BLaER1 treated with 17β-estradiol and CSF1 and Interleukin-3, amounts not matched to agents 10 nM and 100 nM (cell line): Measurements from ENCODE around the gene PDGFRB.
A peak's percentile ranks its signal among the peaks of the same experiment; 100 is the strongest.

ENCODE experiments used
- H3K27ac ChIP-seq, 11 experiments: shearing (Covaris generic); formaldehyde crosslinking; 2 replicates each; pipeline ENCODE4 v1.8.1; 2022
- H3K27me3 ChIP-seq, 11 experiments: shearing (Covaris generic); formaldehyde crosslinking; 2 replicates each; pipeline ENCODE4 v1.8.1; 2022
- H3K36me3 ChIP-seq, 11 experiments: shearing (Covaris generic); formaldehyde crosslinking; 2 replicates each; pipeline ENCODE4 v1.8.1; 2022
- H3K4me1 ChIP-seq, 10 experiments: shearing (Covaris generic); formaldehyde crosslinking; 2 replicates each; pipeline ENCODE4 v1.8.1; 2022
- H3K4me2 ChIP-seq, 11 experiments: shearing (Covaris generic); formaldehyde crosslinking; 2 replicates each; pipeline ENCODE4 v1.8.1; 2022
- H3K4me3 ChIP-seq, 10 experiments: shearing (Covaris generic); formaldehyde crosslinking; 2 replicates each; pipeline ENCODE4 v1.8.1; 2022
- H3K9ac ChIP-seq, 11 experiments: shearing (Covaris generic); formaldehyde crosslinking; 2 replicates each; pipeline ENCODE4 v1.8.1; 2022
- H3K9me3 ChIP-seq, 11 experiments: shearing (Covaris generic); formaldehyde crosslinking; replicated peaks in 1 of 11; 2 replicates each; pipeline ENCODE4 v1.8.1; 2022
- H4K20me1 ChIP-seq, 11 experiments: shearing (Covaris generic); formaldehyde crosslinking; 2 replicates each; pipeline ENCODE4 v1.8.1; 2022
- Cebpa-rat ChIP-seq, 11 experiments: shearing (Covaris generic); IDR thresholded peaks; 2 replicates each; pipeline ENCODE4 v1.8.1; 2022

Gene PDGFRB

DNA sequence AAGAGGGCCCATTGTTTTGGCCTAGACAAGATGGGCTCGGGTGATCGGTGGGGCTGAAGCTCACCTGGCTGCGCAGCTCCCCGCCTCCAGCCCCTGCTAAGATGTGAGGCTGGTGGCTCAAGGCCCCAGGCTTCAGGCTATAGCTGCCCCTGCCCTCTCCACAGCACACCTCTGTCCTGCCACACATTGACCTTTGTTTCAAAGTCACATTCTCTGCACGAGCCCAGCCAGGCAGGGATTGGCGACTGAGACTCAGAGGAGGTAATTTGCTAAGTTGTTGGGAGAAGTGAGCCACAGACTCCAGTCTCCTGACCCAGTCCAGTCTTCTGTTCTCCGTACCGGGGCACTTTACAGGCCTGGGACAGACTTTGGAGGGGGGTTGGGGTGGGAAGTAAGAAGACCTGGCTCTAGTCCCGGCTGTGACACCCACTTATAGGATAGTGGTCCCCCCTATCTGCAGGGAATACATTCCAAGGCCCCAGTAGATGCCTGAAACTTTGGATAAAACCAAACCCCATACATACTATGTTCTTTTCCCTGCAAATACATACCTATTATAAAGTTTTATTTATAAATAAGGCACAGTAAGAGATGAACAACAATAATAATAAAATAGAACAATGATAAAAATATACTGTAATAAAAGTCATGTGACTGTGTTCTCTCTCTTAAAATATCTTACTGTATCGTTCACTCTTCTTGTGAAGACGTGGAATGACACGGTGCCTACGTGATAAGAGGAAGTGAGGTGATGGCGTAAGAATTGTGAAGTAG, 13.3 kb downstream of the PDGFRB start:
- H3K9ac ChIP-seq, result peak overlapping the region in 9 of 11 experiments; percentile 23 to 80 (median 76); a peak in 16 of 22 replicates
- H3K9me3 ChIP-seq, result no peaks in the 10 kb centered on the region
- peak overlapping the region; percentile 90 to 100 (median 98) for H3K4me2 ChIP-seq
- H3K4me3 ChIP-seq, result no peak overlapping the region; a peak in 1 of 20 replicates
- H3K36me3 ChIP-seq, result peaks cover 0 to 3% (median 0%) of the 10 kb centered on the region in 11 experiments; a peak in 5 of 22 replicates
- H3K4me1 ChIP-seq, result peaks cover 92 to 100% (median 100%) of the 10 kb centered on the region in 10 experiments
- H3K27ac ChIP-seq, result peak overlapping the region; percentile 15 to 91 (median 84); a peak in 21 of 22 replicates
- TF ChIP-seq Cebpa-rat (IDR thresholded peaks at IDR 0.05), result 0 out of 22 replicates have a peak, but pooled peaks of 1 of the 11 experiments have one; percentile 13
- no peaks in the 10 kb centered on the region for H3K27me3 ChIP-seq
- H4K20me1 ChIP-seq, result no peaks in the 10 kb centered on the region

DNA sequence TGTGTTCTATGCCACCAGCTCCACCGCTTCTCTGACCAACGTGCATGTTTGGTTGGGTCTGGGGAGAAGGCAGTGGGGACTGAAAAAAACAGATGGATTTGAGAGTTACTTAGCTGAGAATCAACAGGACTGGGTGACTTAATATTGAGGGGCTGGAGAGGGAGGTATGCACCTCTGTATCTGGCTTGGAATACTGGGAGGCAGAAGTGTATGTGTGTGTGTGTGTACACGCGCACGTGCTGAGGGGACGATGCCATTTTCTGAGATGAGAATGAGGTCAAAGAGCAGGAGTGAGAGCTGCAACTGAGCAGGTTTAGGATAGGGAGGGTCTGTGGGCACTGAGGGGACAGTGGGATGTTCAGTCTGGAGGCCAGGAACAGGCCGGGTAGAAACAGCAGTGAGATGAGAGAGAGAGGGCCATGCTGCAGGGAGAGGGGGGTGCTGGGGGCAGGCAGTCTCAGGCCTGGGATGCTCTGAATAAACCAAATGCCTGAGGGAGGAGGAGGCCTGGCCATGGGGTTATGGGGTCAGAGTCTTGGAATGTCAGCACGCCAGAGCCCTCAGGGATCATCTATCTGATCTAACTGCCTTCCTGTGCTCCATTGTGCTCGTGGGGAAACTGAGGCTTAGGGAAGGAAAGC, 14.0 kb downstream of the PDGFRB start:
- Histone ChIP-seq H3K27ac (peak overlapping the region in 10 of 11 experiments; percentile 72 to 91 (median 84); a peak in 20 of 22 replicates), H3K36me3 (peaks cover 0 to 11% (median 6%) of the 10 kb centered on the region in 11 experiments; a peak in 12 of 22 replicates), H3K9ac (peak overlapping the region in 9 of 11 experiments; percentile 13 to 79 (median 30); a peak in 15 of 22 replicates), H3K27me3 (no peaks in the 10 kb centered on the region), H4K20me1 (no peaks in the 10 kb centered on the region), H3K4me1 (peaks cover 95 to 100% (median 100%) of the 10 kb centered on the region in 10 experiments), H3K4me3 (no peak overlapping the region), H3K4me2 (peak overlapping the region; percentile 39 to 100 (median 98)), H3K9me3 (no peaks in the 10 kb centered on the region)
- no peak for TF ChIP-seq Cebpa-rat (IDR thresholded peaks at IDR 0.05)

DNA sequence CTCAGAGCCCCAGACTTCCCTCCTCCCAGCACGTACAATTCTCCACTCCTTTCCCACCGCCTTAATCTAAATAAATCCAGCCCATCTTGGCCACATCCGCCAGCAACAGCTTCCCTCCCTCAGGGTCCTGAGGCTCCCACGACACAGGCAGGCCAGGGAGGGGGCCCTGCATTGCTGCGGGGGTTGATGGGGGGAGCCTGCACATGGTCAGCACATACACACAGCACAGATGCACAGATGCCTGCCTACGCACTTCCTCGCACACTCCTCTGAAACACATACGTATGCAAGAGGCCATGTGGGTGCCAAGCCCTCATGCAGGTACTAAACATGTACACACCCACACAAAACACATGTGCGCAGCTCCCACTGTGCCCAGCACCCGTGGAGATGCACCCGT, 14.8 kb downstream of the PDGFRB start:
- H3K4me3 ChIP-seq, result peak overlapping the region in 7 of 10 experiments; percentile 37 to 57 (median 43); a peak in 12 of 20 replicates
- TF ChIP-seq Cebpa-rat (IDR thresholded peaks at IDR 0.05), result no peak
- peaks cover 0 to 19% (median 13%) of the 10 kb centered on the region in 11 experiments; a peak in 15 of 22 replicates for H3K36me3 ChIP-seq
- H3K27ac ChIP-seq, result peak overlapping the region; percentile 53 to 91 (median 84); a peak in 21 of 22 replicates
- H3K9me3 ChIP-seq, result no peaks in the 10 kb centered on the region
- peaks cover 91 to 100% (median 100%) of the 10 kb centered on the region in 10 experiments for H3K4me1 ChIP-seq
- no peaks in the 10 kb centered on the region for H4K20me1 ChIP-seq
- H3K9ac ChIP-seq, result peak overlapping the region; percentile 36 to 81 (median 67); a peak in 21 of 22 replicates
- H3K4me2 ChIP-seq, result peak overlapping the region; percentile 90 to 100 (median 98)
- H3K27me3 ChIP-seq, result no peaks in the 10 kb centered on the region

DNA sequence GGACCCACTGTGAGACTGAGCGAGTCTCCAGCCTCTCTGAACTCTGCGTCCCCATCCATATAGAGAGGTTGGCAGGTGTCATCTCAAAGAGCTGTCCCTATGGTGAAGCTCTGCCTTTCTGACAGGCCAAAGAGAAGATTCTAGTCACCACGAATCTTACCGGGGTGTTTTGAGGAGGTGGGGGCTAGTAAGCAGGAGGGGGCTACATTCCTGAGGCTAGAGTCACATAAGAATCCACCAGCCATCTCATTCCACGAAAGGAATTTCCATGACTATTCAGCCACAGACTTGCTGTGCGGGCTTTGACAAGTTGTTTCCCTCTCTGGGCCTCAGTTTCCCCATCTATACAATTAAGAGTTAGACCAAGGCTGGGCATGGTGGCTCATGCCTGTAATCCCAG, 16.3 kb downstream of the PDGFRB start:
- Histone ChIP-seq H3K9me3 (no peaks in the 10 kb centered on the region), H4K20me1 (no peaks in the 10 kb centered on the region), H3K4me1 (peaks cover 85 to 100% (median 100%) of the 10 kb centered on the region in 10 experiments), H3K9ac (peak overlapping the region; percentile 36 to 81 (median 67); a peak in 18 of 22 replicates), H3K27ac (peak overlapping the region in 10 of 11 experiments; percentile 78 to 91 (median 84); a peak in 21 of 22 replicates), H3K4me2 (peak overlapping the region; percentile 90 to 100 (median 98)), H3K4me3 (peak overlapping the region in 3 of 10 experiments; percentile 4 to 38 (median 12); a peak in 3 of 20 replicates), H3K36me3 (peaks cover 0 to 34% (median 28%) of the 10 kb centered on the region in 11 experiments; a peak in 17 of 22 replicates), H3K27me3 (no peaks in the 10 kb centered on the region)
- TF ChIP-seq Cebpa-rat (IDR thresholded peaks at IDR 0.05), result no peak

DNA sequence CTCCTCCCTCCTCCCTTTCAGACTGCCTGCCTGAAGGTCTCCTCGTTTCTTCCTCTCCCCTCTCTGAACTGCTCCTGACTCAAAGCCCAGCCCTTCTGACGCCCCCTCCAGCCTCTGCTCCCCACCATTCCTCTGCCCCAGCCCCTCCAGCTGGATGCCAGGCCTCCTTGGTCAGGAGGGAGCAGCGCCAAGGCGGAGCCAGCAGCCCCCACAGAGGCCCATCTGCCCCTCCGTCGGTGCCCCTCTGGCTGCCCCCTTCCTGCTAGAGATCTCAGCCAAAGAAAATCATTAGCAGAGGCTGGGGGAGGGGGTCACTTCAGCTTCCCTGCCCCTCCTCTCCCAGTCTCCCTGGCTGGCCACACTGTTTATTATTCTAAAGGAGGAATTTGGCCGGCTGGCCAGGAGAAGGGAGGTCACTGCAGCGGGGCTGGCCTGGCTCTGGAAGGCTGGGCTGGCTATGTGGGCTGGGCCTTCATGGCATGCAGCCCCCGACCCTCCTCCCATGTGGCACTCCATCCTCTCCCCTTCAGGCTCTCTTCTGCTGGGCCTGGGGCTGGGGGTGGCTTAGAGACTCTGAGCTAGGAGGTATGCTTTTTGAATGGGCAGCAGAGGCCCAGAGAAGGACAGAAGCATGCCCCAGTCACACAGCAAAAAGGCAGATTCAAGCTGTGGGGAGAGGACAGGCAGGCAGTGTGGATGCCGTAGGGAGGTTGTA, 16.9 kb downstream of the PDGFRB start:
- Histone ChIP-seq H3K4me2 (peak overlapping the region; percentile 90 to 100 (median 98)), H3K27ac (peak overlapping the region; percentile 11 to 91 (median 84); a peak in 21 of 22 replicates), H3K4me3 (peak overlapping the region in 4 of 10 experiments; percentile 4 to 38 (median 16); a peak in 3 of 20 replicates), H3K9me3 (no peaks in the 10 kb centered on the region), H3K4me1 (peaks cover 85 to 100% (median 100%) of the 10 kb centered on the region in 10 experiments), H3K36me3 (peaks cover 0 to 40% (median 34%) of the 10 kb centered on the region in 11 experiments; a peak in 17 of 22 replicates), H3K27me3 (no peaks in the 10 kb centered on the region), H3K9ac (peak overlapping the region; percentile 36 to 81 (median 67)), H4K20me1 (no peaks in the 10 kb centered on the region)
- no peak for TF ChIP-seq Cebpa-rat (IDR thresholded peaks at IDR 0.05)

DNA sequence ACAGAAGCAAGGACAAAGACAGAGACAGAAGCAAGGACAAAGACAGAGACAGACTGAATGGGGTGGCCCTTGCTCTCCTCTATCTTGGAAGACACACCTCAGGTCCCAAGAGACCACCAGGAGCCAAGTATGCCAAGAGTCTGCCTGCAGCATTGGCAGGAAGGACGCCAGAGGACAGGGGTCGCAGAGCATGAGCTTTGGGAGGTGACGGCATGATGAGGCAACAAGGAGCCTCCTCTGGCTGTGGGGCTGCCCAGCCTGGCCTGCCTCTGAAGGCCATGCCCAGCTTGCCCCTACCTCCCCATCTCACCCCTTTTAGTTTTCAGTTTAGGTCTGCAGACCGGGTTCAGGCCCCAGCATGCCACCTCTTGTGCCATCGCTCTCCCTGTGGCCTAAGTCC, 17.6 kb downstream of the PDGFRB start:
- Histone ChIP-seq H3K9ac (peak overlapping the region in 10 of 11 experiments; percentile 58 to 81 (median 69); a peak in 20 of 22 replicates), H3K4me1 (peaks cover 84 to 100% (median 100%) of the 10 kb centered on the region in 10 experiments), H3K36me3 (peaks cover 0 to 47% (median 42%) of the 10 kb centered on the region in 11 experiments; a peak in 17 of 22 replicates), H3K27me3 (no peaks in the 10 kb centered on the region), H3K4me2 (peak overlapping the region; percentile 90 to 100 (median 98)), H3K9me3 (no peaks in the 10 kb centered on the region), H4K20me1 (no peaks in the 10 kb centered on the region), H3K4me3 (peak overlapping the region in 1 of 10 experiments; percentile 38; a peak in 2 of 20 replicates), H3K27ac (peak overlapping the region in 10 of 11 experiments; percentile 78 to 91 (median 84); a peak in 20 of 22 replicates)
- TF ChIP-seq Cebpa-rat (IDR thresholded peaks at IDR 0.05), result no peak

DNA sequence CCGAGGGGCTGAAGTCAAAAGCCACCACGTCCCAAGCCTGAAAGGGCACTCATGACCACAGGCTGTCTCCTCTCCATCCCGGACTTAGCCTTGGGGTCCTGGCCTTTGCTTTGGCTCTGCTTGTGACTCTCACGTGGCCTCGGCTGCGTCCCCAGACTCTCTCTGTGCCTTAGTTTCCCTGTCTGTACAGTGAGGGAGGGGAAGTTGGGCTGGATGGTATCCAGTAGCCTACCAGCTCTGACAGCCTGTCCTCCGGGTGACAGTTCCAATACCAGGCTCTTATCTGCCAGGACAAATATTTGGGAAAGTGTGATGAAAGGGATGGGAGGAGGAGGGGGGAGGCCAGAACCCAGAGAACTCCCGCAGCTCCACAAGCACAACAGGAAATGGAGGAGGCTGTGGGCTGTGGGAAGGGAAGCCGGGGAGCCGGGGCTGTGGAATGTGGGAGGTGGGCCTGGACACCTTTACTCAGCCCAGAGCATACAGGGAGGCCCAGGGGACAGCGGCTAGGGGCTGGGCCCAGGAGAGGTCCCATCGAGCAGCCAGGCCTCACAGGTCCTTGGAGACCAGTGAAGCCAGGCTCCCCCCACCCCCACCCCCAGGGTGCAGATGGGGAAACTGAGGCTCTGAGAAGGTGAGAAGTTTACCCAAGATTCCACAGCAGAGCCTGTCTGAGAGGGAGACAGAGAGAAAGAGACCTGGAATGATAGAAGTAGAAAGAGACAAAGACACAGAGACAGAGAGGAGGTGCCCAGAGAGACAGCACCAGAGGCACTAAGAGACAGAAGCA, 18.3 kb downstream of the PDGFRB start:
- Histone ChIP-seq H3K4me2 (peak overlapping the region; percentile 90 to 100 (median 98)), H3K27me3 (no peaks in the 10 kb centered on the region), H3K4me1 (peaks cover 84 to 100% (median 100%) of the 10 kb centered on the region in 10 experiments), H4K20me1 (no peaks in the 10 kb centered on the region), H3K36me3 (peaks cover 0 to 53% (median 48%) of the 10 kb centered on the region in 11 experiments; a peak in 17 of 22 replicates), H3K9ac (peak overlapping the region in 10 of 11 experiments; percentile 31 to 81 (median 69); a peak in 18 of 22 replicates), H3K4me3 (no peak overlapping the region), H3K9me3 (no peaks in the 10 kb centered on the region), H3K27ac (peak overlapping the region; percentile 10 to 91 (median 84); a peak in 20 of 22 replicates)
- TF ChIP-seq Cebpa-rat (IDR thresholded peaks at IDR 0.05), result no peak
